GM19238 (cell line): ENCODE measurements around the gene RAMACL.

Source experiments
- DNase-seq: peaks from one replicate; pipeline ENCODE4 v3.0.0; 2011; ENCODE audit warnings: low spot score; ENCODE audit not compliant: insufficient read length

Gene RAMACL

GRCh38 chr6:166533205-166533824 is 53.2 kb downstream of the RAMACL start:
- no peak for DNase-seq
